WTC11 (cell line): Measurements from ENCODE around the gene FAM110C. TPM values are rescaled to one million over a fixed set of nuclear protein-coding genes. Genes with fewer than 3 reads are reported as not detected.

Experiments used
- total RNA-seq: library from RNA; stranded (reverse); gene quantifications from 3 replicates; pipeline ENCODE4 v1.2.3, GENCODE V29; 2021
- TF ChIP-seq, protein P1 (sequence below): sonication (generic); formaldehyde crosslinking; IDR thresholded peaks from 2 replicates; pipeline ENCODE4 v1.8.0; 2023; ENCODE audit warnings: missing genetic modification reagents, mild to moderate bottlenecking, borderline replicate concordance
- TF ChIP-seq, protein P2 (sequence below): sonication (generic); formaldehyde crosslinking; IDR thresholded peaks from 2 replicates; pipeline ENCODE4 v1.8.0; 2023; ENCODE audit warnings: mild to moderate bottlenecking, missing genetic modification reagents
- TF ChIP-seq, protein P3 (sequence below): sonication (generic); formaldehyde crosslinking; IDR thresholded peaks from 2 replicates; pipeline ENCODE4 v1.8.1; 2023; ENCODE audit warnings: mild to moderate bottlenecking, missing genetic modification reagents

FAM110C gene
- total RNA-seq, 1 experiment from 2014 or later, result 6.1 TPM

DNA sequence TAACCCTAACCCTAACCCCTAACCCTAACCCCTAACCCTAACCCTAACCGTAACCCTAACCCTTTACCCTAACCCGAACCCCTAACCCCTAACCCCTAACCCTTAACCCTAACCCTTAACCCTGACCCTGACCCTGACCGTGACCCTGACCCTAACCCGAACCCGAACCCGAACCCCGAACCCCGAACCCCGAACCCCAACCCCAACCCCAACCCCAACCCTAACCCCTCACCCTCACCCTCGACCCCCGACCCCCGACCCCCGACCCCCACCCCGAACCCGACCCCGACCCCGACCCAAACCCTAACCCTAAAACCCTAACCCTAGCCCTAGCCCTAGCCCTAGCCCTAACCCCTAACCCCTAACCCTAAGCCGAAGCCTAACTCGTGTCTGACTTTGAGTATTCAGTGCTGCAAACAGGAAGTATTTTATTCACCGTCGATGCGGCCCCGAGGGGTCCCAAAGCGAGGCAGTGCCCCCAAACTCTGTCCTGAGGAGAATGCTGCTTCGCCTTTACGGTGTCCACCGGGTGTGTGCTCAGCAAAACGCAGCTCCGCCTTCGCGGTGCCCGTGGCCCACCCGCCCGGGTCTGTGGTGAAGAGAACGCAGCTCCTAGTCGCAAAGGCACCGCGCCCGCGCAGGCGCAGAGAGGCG, 36.0 kb downstream of the FAM110C start (continued):
- TF ChIP-seq, protein P1, sequence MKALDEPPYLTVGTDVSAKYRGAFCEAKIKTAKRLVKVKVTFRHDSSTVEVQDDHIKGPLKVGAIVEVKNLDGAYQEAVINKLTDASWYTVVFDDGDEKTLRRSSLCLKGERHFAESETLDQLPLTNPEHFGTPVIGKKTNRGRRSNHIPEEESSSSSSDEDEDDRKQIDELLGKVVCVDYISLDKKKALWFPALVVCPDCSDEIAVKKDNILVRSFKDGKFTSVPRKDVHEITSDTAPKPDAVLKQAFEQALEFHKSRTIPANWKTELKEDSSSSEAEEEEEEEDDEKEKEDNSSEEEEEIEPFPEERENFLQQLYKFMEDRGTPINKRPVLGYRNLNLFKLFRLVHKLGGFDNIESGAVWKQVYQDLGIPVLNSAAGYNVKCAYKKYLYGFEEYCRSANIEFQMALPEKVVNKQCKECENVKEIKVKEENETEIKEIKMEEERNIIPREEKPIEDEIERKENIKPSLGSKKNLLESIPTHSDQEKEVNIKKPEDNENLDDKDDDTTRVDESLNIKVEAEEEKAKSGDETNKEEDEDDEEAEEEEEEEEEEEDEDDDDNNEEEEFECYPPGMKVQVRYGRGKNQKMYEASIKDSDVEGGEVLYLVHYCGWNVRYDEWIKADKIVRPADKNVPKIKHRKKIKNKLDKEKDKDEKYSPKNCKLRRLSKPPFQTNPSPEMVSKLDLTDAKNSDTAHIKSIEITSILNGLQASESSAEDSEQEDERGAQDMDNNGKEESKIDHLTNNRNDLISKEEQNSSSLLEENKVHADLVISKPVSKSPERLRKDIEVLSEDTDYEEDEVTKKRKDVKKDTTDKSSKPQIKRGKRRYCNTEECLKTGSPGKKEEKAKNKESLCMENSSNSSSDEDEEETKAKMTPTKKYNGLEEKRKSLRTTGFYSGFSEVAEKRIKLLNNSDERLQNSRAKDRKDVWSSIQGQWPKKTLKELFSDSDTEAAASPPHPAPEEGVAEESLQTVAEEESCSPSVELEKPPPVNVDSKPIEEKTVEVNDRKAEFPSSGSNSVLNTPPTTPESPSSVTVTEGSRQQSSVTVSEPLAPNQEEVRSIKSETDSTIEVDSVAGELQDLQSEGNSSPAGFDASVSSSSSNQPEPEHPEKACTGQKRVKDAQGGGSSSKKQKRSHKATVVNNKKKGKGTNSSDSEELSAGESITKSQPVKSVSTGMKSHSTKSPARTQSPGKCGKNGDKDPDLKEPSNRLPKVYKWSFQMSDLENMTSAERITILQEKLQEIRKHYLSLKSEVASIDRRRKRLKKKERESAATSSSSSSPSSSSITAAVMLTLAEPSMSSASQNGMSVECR (CRISPR knock-in tag), result no peak
- TF ChIP-seq, protein P2, sequence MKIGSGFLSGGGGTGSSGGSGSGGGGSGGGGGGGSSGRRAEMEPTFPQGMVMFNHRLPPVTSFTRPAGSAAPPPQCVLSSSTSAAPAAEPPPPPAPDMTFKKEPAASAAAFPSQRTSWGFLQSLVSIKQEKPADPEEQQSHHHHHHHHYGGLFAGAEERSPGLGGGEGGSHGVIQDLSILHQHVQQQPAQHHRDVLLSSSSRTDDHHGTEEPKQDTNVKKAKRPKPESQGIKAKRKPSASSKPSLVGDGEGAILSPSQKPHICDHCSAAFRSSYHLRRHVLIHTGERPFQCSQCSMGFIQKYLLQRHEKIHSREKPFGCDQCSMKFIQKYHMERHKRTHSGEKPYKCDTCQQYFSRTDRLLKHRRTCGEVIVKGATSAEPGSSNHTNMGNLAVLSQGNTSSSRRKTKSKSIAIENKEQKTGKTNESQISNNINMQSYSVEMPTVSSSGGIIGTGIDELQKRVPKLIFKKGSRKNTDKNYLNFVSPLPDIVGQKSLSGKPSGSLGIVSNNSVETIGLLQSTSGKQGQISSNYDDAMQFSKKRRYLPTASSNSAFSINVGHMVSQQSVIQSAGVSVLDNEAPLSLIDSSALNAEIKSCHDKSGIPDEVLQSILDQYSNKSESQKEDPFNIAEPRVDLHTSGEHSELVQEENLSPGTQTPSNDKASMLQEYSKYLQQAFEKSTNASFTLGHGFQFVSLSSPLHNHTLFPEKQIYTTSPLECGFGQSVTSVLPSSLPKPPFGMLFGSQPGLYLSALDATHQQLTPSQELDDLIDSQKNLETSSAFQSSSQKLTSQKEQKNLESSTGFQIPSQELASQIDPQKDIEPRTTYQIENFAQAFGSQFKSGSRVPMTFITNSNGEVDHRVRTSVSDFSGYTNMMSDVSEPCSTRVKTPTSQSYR (CRISPR knock-in tag), result no peak
- TF ChIP-seq, protein P3, sequence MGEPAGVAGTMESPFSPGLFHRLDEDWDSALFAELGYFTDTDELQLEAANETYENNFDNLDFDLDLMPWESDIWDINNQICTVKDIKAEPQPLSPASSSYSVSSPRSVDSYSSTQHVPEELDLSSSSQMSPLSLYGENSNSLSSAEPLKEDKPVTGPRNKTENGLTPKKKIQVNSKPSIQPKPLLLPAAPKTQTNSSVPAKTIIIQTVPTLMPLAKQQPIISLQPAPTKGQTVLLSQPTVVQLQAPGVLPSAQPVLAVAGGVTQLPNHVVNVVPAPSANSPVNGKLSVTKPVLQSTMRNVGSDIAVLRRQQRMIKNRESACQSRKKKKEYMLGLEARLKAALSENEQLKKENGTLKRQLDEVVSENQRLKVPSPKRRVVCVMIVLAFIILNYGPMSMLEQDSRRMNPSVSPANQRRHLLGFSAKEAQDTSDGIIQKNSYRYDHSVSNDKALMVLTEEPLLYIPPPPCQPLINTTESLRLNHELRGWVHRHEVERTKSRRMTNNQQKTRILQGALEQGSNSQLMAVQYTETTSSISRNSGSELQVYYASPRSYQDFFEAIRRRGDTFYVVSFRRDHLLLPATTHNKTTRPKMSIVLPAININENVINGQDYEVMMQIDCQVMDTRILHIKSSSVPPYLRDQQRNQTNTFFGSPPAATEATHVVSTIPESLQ, result no peak

Other genes starting within 250 kb of the FAM110C start
- gene SH3YL1, start 217.5 kb upstream of the FAM110C start, total RNA-seq, result 26.4 to 34.4 TPM (median 31.3 TPM) in 3 replicates
- gene ACP1, start 218.4 kb upstream of the FAM110C start, total RNA-seq, result 145 to 150 TPM (median 146 TPM) in 3 replicates
- 3.5 to 5.2 TPM (median 4.3 TPM) in 3 replicates for gene ALKAL2, start 241.6 kb upstream of the FAM110C start, total RNA-seq